ENCODE results near the gene NHLRC2. TPM values are rescaled to one million over a fixed set of nuclear protein-coding genes. Genes with fewer than 3 reads are reported as not detected.

NHLRC2 gene
- total RNA-seq, 1 experiment from 2014 or later, result 30.8 TPM

- Mint-ChIP-seq H3K27me3 (ENCODE audit: insufficient read depth, unreplicated experiment) (no peaks in the 10 kb centered on the region), H3K4me1 (ENCODE audit: low read depth, unreplicated experiment) (peaks cover 24% of the 10 kb centered on the region), H3K9me3 (ENCODE audit: unreplicated experiment) (peaks cover 10% of the 10 kb centered on the region), H3K4me3 (ENCODE audit: unreplicated experiment) (no peak overlapping the region), H3K36me3 (ENCODE audit: insufficient read depth, unreplicated experiment) (no peaks in the 10 kb centered on the region), H3K27ac (ENCODE audit: unreplicated experiment) (peak overlapping the region; percentile 62)
- DNase-seq, result no peak
- Histone ChIP-seq H3K36me3 (ENCODE audit: control insufficient read depth, insufficient read depth, low read length) (no peaks in the 10 kb centered on the region), H3K9me3 (0 out of 2 replicates have a peak, but pooled peaks cover 4% of the 10 kb centered on the region), H3K27me3 (replicated peaks; ENCODE audit: control insufficient read depth, insufficient read depth, low read length) (no peaks in the 10 kb centered on the region), H3K4me1 (peaks cover 31% of the 10 kb centered on the region), H3K4me3 (ENCODE audit: low read depth, low read length) (no peak overlapping the region)
- ChIA-PET POLR2A (no interaction called here), CTCF (no interaction called here)
- TF ChIP-seq CTCF (IDR thresholded peaks at IDR 0.05; ENCODE audit: insufficient read depth in 1 of 2, low read depth in 1 of 2, low read length in 1 of 2, severe bottlenecking in 1 of 2, unreplicated experiment in 1 of 2), result no peak
- BruUV-seq (replicated peaks), result no TSS peak
- intact Hi-C loops (cut with micrococcal nuclease; ENCODE audit: unreplicated experiment), result loop anchor here (1.0 kb wide), 1 partner anchor 13 kb away; no protein-coding TSS in a partner anchor
These were observed 91.2 kb downstream of the NHLRC2 start for GRCh38 chr10:113945687-113946085.

- ChIA-PET CTCF (no interaction called here), POLR2A (no interaction called here)
- Histone ChIP-seq H3K36me3 (ENCODE audit: control insufficient read depth, insufficient read depth, low read length) (no peaks in the 10 kb centered on the region), H3K9me3 (0 out of 2 replicates have a peak, but pooled peaks cover 4% of the 10 kb centered on the region), H3K4me1 (peaks cover 31% of the 10 kb centered on the region), H3K4me3 (ENCODE audit: low read depth, low read length) (no peak overlapping the region), H3K27me3 (replicated peaks; ENCODE audit: control insufficient read depth, insufficient read depth, low read length) (no peaks in the 10 kb centered on the region)
- Mint-ChIP-seq H3K27me3 (ENCODE audit: insufficient read depth, unreplicated experiment) (no peaks in the 10 kb centered on the region), H3K27ac (ENCODE audit: unreplicated experiment) (peak overlapping the region; percentile 45), H3K9me3 (ENCODE audit: unreplicated experiment) (peaks cover 11% of the 10 kb centered on the region), H3K4me3 (ENCODE audit: unreplicated experiment) (no peak overlapping the region), H3K4me1 (ENCODE audit: low read depth, unreplicated experiment) (peaks cover 24% of the 10 kb centered on the region), H3K36me3 (ENCODE audit: insufficient read depth, unreplicated experiment) (no peaks in the 10 kb centered on the region)
- DNase-seq, result peak; percentile 32 to 52
- no TSS peak for BruUV-seq (replicated peaks)
- intact Hi-C loops (cut with micrococcal nuclease; ENCODE audit: unreplicated experiment), result no loop called here
- no peak for TF ChIP-seq CTCF (IDR thresholded peaks at IDR 0.05; ENCODE audit: insufficient read depth in 1 of 2, low read depth in 1 of 2, low read length in 1 of 2, severe bottlenecking in 1 of 2, unreplicated experiment in 1 of 2)
These were observed 93.0 kb downstream of the NHLRC2 start for GRCh38 chr10:113947184-113948041.

- H3K27ac Mint-ChIP-seq (ENCODE audit: unreplicated experiment), result peak overlapping the region; percentile 45
- Histone ChIP-seq H3K4me1 (peaks cover 31% of the 10 kb centered on the region), H3K27me3 (replicated peaks; ENCODE audit: control insufficient read depth, insufficient read depth, low read length) (no peaks in the 10 kb centered on the region), H3K4me3 (ENCODE audit: low read depth, low read length) (no peak overlapping the region), H3K36me3 (ENCODE audit: control insufficient read depth, insufficient read depth, low read length) (no peaks in the 10 kb centered on the region), H3K9me3 (0 out of 2 replicates have a peak, but pooled peaks cover 4% of the 10 kb centered on the region)
- H3K9me3 Mint-ChIP-seq (ENCODE audit: unreplicated experiment), result peaks cover 11% of the 10 kb centered on the region
- intact Hi-C loops (cut with micrococcal nuclease; ENCODE audit: unreplicated experiment), result no loop called here
- peaks cover 24% of the 10 kb centered on the region for H3K4me1 Mint-ChIP-seq (ENCODE audit: low read depth, unreplicated experiment)
- BruUV-seq (replicated peaks), result no TSS peak
- no peaks in the 10 kb centered on the region for H3K36me3 Mint-ChIP-seq (ENCODE audit: insufficient read depth, unreplicated experiment)
- no peak overlapping the region for H3K4me3 Mint-ChIP-seq (ENCODE audit: unreplicated experiment)
- no peaks in the 10 kb centered on the region for H3K27me3 Mint-ChIP-seq (ENCODE audit: insufficient read depth, unreplicated experiment)
- POLR2A ChIA-PET, result no interaction called here
- no peak for TF ChIP-seq CTCF (IDR thresholded peaks at IDR 0.05; ENCODE audit: insufficient read depth in 1 of 2, low read depth in 1 of 2, low read length in 1 of 2, severe bottlenecking in 1 of 2, unreplicated experiment in 1 of 2)
- no peak for DNase-seq
- CTCF ChIA-PET, result no interaction called here
These were observed 93.6 kb downstream of the NHLRC2 start for GRCh38 chr10:113948048-113948447.

All from Caco-2 (cell line).